GM12865 (cell line): ENCODE results near the gene RTKN.

Experiments
- DNase-seq: peaks from one replicate; pipeline ENCODE4 v3.0.0; 2010; ENCODE audit warnings: low read depth
- H3K4me3 ChIP-seq: 2 replicates; pipeline ENCODE4 v1.5.1; 2011; ENCODE audit warnings: mild to moderate bottlenecking, low read depth, low read length, control low read depth
- CTCF ChIP-seq: IDR thresholded peaks from 2 replicates; pipeline ENCODE4 v1.5.1; 2011; ENCODE audit warnings: low read length, control low read depth, low read depth, inconsistent platforms; ENCODE audit not compliant: insufficient read depth; ENCODE audit errors: missing control alignments

RTKN gene

DNA sequence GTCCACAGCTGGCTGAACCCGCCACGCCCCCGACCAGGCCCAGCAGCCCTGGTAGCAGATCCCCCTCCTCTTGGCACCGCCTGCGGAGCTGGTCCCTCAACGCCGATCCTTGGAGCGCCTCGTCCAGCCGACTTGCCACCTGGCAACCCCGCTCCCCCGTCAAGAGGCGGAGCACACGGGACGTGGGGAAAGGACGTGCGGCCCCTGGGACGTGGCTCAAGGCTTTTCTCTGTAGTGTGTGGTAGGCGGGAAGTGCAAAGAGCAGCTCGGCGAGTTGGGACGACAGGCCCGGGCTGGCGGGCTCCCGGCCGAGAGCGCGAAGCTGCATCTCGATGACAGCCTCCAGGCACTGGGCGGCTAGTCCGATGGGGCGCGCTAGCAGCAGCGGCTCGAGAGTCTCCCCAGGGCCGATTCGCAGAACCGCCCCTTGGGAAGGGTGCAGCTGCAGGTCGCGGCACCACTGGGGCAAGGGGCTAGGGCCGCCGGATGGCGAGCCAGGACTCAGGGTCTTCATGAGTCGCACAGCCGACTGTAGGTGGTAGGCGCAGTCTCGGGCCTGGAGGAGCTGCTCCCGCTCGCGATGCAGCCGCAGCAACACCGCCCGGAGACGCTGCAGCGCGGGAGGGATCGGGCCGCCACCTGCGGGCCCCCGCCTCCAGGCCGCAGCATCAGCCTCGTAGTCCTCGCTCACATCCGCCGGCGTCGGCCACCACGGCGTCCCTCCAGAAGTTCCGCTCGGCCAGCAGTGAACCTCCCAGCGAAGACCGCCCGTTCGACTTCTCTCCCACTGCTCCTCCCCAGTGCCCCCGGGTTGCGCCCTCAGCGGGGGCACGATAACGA, 40.4 kb upstream of the RTKN start:
- peak; percentile 81 for DNase-seq
- TF ChIP-seq CTCF = no peak

DNA sequence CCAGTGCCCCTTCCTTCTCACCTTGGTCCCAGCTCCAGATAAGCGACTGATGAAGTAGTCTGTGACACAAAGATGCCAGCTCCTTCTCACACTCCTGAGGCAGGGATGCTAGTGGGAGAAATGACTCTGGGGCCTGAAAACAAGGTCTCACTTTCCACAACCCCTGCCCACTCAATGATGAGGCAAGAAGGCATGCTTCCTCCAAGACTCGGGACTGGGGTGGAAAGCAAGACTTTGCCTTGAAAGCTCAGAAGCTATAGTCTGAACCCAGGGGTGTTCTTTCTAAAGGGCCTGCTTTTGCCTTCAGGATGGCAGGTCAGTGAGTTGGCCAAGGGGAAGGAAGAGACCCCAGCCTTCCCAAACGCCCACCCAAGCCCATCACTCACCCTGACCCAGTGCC, 39.7 kb upstream of the RTKN start:
- peak overlapping the region; percentile 90 for H3K4me3 ChIP-seq
- no peak for DNase-seq
- no peak for TF ChIP-seq CTCF

More for the DNA sequence above, 40.4 kb upstream of the RTKN start:
- peak overlapping the region; percentile 90 for H3K4me3 ChIP-seq

GRCh38 chr2:74474899-74475298, 33.2 kb upstream of the RTKN start:
- H3K4me3 ChIP-seq = no peak overlapping the region
- no peak for DNase-seq
- peak; percentile 44 for TF ChIP-seq CTCF

DNA sequence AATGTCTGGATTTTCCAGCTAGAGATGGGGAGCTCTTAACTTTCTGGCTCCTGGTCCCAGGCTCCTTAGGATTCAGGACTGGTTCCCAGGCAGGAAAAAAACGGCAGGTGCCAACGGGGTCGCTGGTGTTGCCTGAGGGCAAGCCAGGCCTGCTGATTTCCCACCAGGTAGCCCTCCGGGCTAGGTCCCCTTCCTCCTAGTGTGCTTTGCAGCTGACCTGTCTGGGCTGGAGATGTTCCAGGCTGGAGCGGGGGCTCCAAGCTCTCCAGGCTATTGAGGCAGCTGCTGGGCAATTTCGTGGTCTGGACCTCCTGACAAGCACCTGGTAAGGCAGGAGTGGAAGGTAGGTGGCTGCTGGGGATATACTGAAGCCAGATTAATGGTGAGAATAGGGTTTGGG, 32.7 kb upstream of the RTKN start:
- no peak for TF ChIP-seq CTCF
- DNase-seq = no peak
- H3K4me3 ChIP-seq = no peak overlapping the region

GRCh38 chr2:74472945-74473258, 31.2 kb upstream of the RTKN start:
- TF ChIP-seq CTCF = no peak
- no peak for DNase-seq
- H3K4me3 ChIP-seq = peak overlapping the region; percentile 87

GRCh38 chr2:74472086-74472944, 30.6 kb upstream of the RTKN start, which contains the start of gene MRPL53:
TSS of gene MRPL53 (minus strand) at chr2:74472680. CDS start at chr2:74472660, 20 bp downstream.
- peak within 1 kb of the TSS; percentile 87 for H3K4me3 ChIP-seq
- TF ChIP-seq CTCF = no peak
- DNase-seq = peak; percentile 98
